ENCODE results near the gene SLC16A1.

The SLC16A1 gene

GRCh38 chr1:112904071-112904830 is 51.7 kb downstream of the SLC16A1 start:
- TF ChIP-seq SPI1 (IDR thresholded peaks at IDR 0.05; ENCODE audit: borderline replicate concordance, low read depth): no peak
- TF ChIP-seq POLR2AphosphoS5 (IDR thresholded peaks at IDR 0.05; ENCODE audit: low read depth): no peak
- TF ChIP-seq, protein P1, sequence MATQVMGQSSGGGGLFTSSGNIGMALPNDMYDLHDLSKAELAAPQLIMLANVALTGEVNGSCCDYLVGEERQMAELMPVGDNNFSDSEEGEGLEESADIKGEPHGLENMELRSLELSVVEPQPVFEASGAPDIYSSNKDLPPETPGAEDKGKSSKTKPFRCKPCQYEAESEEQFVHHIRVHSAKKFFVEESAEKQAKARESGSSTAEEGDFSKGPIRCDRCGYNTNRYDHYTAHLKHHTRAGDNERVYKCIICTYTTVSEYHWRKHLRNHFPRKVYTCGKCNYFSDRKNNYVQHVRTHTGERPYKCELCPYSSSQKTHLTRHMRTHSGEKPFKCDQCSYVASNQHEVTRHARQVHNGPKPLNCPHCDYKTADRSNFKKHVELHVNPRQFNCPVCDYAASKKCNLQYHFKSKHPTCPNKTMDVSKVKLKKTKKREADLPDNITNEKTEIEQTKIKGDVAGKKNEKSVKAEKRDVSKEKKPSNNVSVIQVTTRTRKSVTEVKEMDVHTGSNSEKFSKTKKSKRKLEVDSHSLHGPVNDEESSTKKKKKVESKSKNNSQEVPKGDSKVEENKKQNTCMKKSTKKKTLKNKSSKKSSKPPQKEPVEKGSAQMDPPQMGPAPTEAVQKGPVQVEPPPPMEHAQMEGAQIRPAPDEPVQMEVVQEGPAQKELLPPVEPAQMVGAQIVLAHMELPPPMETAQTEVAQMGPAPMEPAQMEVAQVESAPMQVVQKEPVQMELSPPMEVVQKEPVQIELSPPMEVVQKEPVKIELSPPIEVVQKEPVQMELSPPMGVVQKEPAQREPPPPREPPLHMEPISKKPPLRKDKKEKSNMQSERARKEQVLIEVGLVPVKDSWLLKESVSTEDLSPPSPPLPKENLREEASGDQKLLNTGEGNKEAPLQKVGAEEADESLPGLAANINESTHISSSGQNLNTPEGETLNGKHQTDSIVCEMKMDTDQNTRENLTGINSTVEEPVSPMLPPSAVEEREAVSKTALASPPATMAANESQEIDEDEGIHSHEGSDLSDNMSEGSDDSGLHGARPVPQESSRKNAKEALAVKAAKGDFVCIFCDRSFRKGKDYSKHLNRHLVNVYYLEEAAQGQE (IDR thresholded peaks at IDR 0.05; ENCODE audit: insufficient replicate concordance, low read depth): no peak
- no peak for TF ChIP-seq GABPA (IDR thresholded peaks at IDR 0.05; ENCODE audit: low read depth)
- TF ChIP-seq, protein P2, sequence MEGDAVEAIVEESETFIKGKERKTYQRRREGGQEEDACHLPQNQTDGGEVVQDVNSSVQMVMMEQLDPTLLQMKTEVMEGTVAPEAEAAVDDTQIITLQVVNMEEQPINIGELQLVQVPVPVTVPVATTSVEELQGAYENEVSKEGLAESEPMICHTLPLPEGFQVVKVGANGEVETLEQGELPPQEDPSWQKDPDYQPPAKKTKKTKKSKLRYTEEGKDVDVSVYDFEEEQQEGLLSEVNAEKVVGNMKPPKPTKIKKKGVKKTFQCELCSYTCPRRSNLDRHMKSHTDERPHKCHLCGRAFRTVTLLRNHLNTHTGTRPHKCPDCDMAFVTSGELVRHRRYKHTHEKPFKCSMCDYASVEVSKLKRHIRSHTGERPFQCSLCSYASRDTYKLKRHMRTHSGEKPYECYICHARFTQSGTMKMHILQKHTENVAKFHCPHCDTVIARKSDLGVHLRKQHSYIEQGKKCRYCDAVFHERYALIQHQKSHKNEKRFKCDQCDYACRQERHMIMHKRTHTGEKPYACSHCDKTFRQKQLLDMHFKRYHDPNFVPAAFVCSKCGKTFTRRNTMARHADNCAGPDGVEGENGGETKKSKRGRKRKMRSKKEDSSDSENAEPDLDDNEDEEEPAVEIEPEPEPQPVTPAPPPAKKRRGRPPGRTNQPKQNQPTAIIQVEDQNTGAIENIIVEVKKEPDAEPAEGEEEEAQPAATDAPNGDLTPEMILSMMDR (IDR thresholded peaks at IDR 0.05; ENCODE audit: insufficient read depth, low read length): no peak
- Histone ChIP-seq H3K27me3 (ENCODE audit: insufficient read depth, poor library complexity, severe bottlenecking) (no peaks in the 10 kb centered on the region), H3K4me3 (replicated peaks; ENCODE audit: insufficient read depth, low read length) (no peak overlapping the region), H3K27ac (replicated peaks) (no peak overlapping the region)
- no peak for DNase-seq (ENCODE audit: low read depth in 1 of 2, low spot score in 1 of 2)

DNA sequence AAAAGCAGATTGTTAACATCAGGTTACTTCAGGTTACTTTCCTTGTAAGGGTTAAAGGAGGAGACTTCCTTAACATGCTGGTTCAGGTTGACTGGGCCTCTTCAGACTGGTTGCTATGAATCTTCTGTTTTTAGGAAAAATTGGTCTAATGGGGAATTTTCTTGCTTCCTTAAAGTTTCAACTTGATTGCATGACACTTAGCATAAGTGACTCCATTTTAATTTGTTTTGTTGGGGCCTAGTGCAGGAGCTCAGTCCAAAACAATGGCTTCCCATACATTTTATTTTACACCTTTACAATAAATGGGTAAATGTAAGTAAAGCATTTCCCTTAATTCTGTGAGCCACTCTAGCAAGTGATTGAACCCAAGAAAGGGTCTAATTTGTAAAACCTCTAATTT is 53.8 kb downstream of the SLC16A1 start:
- Histone ChIP-seq H3K27ac (replicated peaks) (no peak overlapping the region), H3K27me3 (ENCODE audit: insufficient read depth, poor library complexity, severe bottlenecking) (no peaks in the 10 kb centered on the region), H3K4me3 (replicated peaks; ENCODE audit: insufficient read depth, low read length) (no peak overlapping the region)
- DNase-seq (ENCODE audit: low read depth in 1 of 2, low spot score in 1 of 2): no peak
- TF ChIP-seq, protein P2 (IDR thresholded peaks at IDR 0.05; ENCODE audit: insufficient read depth, low read length): no peak
- TF ChIP-seq POLR2AphosphoS5 (IDR thresholded peaks at IDR 0.05; ENCODE audit: low read depth) (no peak), GABPA (IDR thresholded peaks at IDR 0.05; ENCODE audit: low read depth) (no peak), SPI1 (IDR thresholded peaks at IDR 0.05; ENCODE audit: borderline replicate concordance, low read depth) (no peak)
- TF ChIP-seq, protein P1 (IDR thresholded peaks at IDR 0.05; ENCODE audit: insufficient replicate concordance, low read depth): no peak

- DNase-seq (ENCODE audit: low read depth in 1 of 2, low spot score in 1 of 2): no peak
- no peak overlapping the region for H3K4me3 ChIP-seq (replicated peaks; ENCODE audit: insufficient read depth, low read length)
- TF ChIP-seq SPI1 (IDR thresholded peaks at IDR 0.05; ENCODE audit: borderline replicate concordance, low read depth) (no peak), GABPA (IDR thresholded peaks at IDR 0.05; ENCODE audit: low read depth) (no peak)
- TF ChIP-seq, protein P1 (IDR thresholded peaks at IDR 0.05; ENCODE audit: insufficient replicate concordance, low read depth): no peak
- no peaks in the 10 kb centered on the region for H3K27me3 ChIP-seq (ENCODE audit: insufficient read depth, poor library complexity, severe bottlenecking)
- no peak overlapping the region for H3K27ac ChIP-seq (replicated peaks)
Measured at GRCh38 chr1:112901387-112901786, 54.6 kb downstream of the SLC16A1 start.
